Neuron (in vitro differentiated cells): ENCODE results near the gene LPO.

Experiments used
- H2AFZ ChIP-seq: one replicate; pipeline ENCODE4 v1.6.1; 2013; ENCODE audit warnings: low read depth, mild to moderate bottlenecking, inconsistent platforms, low read length, moderate library complexity
- H3K27me3 ChIP-seq: one replicate; pipeline ENCODE4 v1.6.1; 2013; ENCODE audit warnings: low read length; ENCODE audit not compliant: insufficient read depth
- H3K36me3 ChIP-seq: one replicate; pipeline ENCODE4 v1.6.1; 2013; ENCODE audit warnings: low read length; ENCODE audit not compliant: insufficient read depth
- H3K4me1 ChIP-seq: one replicate; pipeline ENCODE4 v1.6.1; 2013; ENCODE audit warnings: low read length; ENCODE audit not compliant: insufficient read depth
- H3K4me3 ChIP-seq: 2 replicates; pipeline ENCODE4 v1.5.1; 2013; ENCODE audit warnings: mild to moderate bottlenecking, low read length, moderate library complexity
- H3K9me3 ChIP-seq: one replicate; pipeline ENCODE4 v1.6.1; 2013; ENCODE audit warnings: low read length

LPO gene

GRCh38 chr17:58210922-58211321 is 27.5 kb upstream of the LPO start:
- Histone ChIP-seq H3K9me3 (no peaks in the 10 kb centered on the region), H3K4me1 (no peaks in the 10 kb centered on the region), H3K36me3 (peaks cover 66% of the 10 kb centered on the region), H2AFZ (no peak overlapping the region), H3K4me3 (no peak overlapping the region), H3K27me3 (no peaks in the 10 kb centered on the region)

DNA sequence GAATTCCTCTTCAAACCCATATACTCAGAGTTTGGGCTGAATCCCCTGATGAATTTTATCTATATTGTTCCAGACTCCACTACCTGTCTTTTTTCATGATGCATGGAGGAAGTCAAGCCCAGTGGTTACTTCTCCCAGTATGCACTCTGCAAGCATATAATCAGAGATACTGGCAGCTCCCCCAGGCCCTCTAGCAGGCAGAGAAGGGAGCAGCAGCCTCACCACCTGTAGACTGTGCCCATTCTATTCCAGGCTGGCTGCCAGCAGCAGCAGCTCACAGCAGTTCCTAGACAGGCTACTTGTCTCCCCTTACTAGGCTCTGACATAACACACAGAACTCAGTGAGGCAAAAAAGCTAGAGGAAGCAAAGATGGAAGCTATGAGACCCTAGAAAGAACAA is 22.7 kb upstream of the LPO start:
- Histone ChIP-seq H3K9me3 (no peaks in the 10 kb centered on the region), H3K27me3 (no peaks in the 10 kb centered on the region), H3K36me3 (peaks cover 42% of the 10 kb centered on the region)

GRCh38 chr17:58217766-58218165 is 20.6 kb upstream of the LPO start:
- Histone ChIP-seq H3K4me3 (no peak overlapping the region), H3K9me3 (no peaks in the 10 kb centered on the region), H3K4me1 (peaks cover 5% of the 10 kb centered on the region), H3K36me3 (peaks cover 29% of the 10 kb centered on the region), H3K27me3 (no peaks in the 10 kb centered on the region), H2AFZ (no peak overlapping the region)

More for the DNA sequence above, 22.7 kb upstream of the LPO start:
- Histone ChIP-seq H3K4me3 (no peak overlapping the region), H3K4me1 (peaks cover 5% of the 10 kb centered on the region), H2AFZ (no peak overlapping the region)

- Histone ChIP-seq H3K36me3 (peaks cover 19% of the 10 kb centered on the region), H3K27me3 (no peaks in the 10 kb centered on the region), H3K4me1 (peaks cover 5% of the 10 kb centered on the region), H3K4me3 (peak within 1 kb of the TSS; percentile 79), H2AFZ (peak within 1 kb of the TSS; percentile 84), H3K9me3 (no peaks in the 10 kb centered on the region)
Measured at GRCh38 chr17:58219007-58219788, 19.2 kb upstream of the LPO start, which contains the start of gene MKS1. TSS of gene MKS1 (minus strand) at chr17:58219255. CDS start at chr17:58219230, 25 bp downstream.

DNA sequence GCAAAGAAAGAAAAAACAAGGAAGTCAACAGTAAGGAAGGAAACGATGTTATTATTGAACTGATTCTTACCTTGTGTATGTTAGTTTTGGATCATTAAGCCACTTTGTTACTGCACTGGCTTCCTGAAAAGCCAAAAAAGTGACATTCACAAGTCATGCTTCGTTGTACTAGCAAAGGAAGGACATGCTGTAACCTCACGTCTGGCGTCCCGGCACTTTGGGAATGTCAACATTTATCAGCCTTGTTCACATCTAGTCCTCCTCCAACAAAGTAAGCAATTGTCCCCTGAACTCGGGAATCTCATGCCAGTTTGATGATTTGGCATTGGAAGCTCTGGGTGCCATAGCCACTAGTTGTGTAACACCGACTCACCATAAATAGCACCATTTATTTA is 18.6 kb upstream of the LPO start:
- Histone ChIP-seq H3K36me3 (peaks cover 16% of the 10 kb centered on the region), H3K9me3 (no peaks in the 10 kb centered on the region), H2AFZ (peak overlapping the region; percentile 84), H3K4me3 (peak overlapping the region; percentile 79), H3K27me3 (no peaks in the 10 kb centered on the region), H3K4me1 (peaks cover 5% of the 10 kb centered on the region)

DNA sequence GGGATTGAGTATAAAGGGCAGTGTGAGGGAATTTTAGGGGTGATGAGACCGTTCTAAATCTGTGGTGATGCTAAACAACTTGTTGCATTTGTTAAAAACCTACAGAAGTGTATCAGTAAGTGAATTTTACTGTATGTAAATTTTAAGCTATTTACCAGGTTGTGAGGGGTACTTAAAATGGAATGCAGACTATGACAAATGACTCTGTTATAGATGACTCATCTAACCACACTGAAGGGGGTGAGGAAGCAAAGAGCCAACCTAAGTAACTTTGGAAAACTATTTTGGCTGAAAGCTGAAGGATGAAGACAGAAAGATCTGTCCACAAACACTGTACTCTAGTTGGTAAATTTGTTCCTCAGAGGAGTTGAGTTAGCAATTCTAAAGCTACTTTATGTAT is 14.1 kb upstream of the LPO start:
- Histone ChIP-seq H3K4me3 (no peak overlapping the region), H3K36me3 (no peaks in the 10 kb centered on the region), H3K9me3 (no peaks in the 10 kb centered on the region), H2AFZ (no peak overlapping the region), H3K27me3 (peaks cover 8% of the 10 kb centered on the region), H3K4me1 (peaks cover 5% of the 10 kb centered on the region)

GRCh38 chr17:58227733-58228132 is 10.7 kb upstream of the LPO start:
- Histone ChIP-seq H3K36me3 (no peaks in the 10 kb centered on the region), H3K4me3 (no peak overlapping the region), H3K27me3 (peaks cover 18% of the 10 kb centered on the region), H2AFZ (no peak overlapping the region), H3K4me1 (no peaks in the 10 kb centered on the region), H3K9me3 (no peaks in the 10 kb centered on the region)

GRCh38 chr17:58228679-58229078 is 9.7 kb upstream of the LPO start:
- Histone ChIP-seq H3K4me3 (no peak overlapping the region), H2AFZ (no peak overlapping the region), H3K4me1 (no peaks in the 10 kb centered on the region), H3K27me3 (peaks cover 21% of the 10 kb centered on the region), H3K9me3 (no peaks in the 10 kb centered on the region), H3K36me3 (no peaks in the 10 kb centered on the region)

DNA sequence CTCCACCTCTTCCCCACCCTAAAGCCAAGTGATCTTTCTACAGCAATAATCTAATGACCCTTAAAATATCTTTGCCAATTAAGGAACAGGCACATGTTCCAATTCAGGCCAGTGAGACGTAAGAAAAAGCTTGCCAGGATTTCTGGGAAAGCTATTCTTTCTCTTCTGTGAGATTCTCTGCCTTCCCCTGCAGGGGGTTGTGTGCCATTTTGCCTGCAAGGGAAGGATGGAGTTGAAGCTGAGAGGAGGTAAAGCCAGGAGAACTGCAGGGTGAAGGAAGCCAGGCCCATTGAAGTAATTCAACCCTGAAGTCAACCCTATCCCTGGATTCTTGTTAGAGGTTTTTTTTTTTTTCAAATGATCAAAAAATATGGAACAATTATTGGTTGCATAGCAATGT is 9.0 kb upstream of the LPO start:
- Histone ChIP-seq H3K36me3 (no peaks in the 10 kb centered on the region), H3K27me3 (peaks cover 21% of the 10 kb centered on the region), H3K4me1 (no peaks in the 10 kb centered on the region), H3K9me3 (no peaks in the 10 kb centered on the region), H3K4me3 (no peak overlapping the region), H2AFZ (no peak overlapping the region)

GRCh38 chr17:58229881-58230280 is 8.5 kb upstream of the LPO start:
- peaks cover 21% of the 10 kb centered on the region for H3K27me3 ChIP-seq
- H3K36me3 ChIP-seq: no peaks in the 10 kb centered on the region
- no peaks in the 10 kb centered on the region for H3K4me1 ChIP-seq
- no peak overlapping the region for H3K4me3 ChIP-seq
- no peak overlapping the region for H2AFZ ChIP-seq
- H3K9me3 ChIP-seq: no peaks in the 10 kb centered on the region

DNA sequence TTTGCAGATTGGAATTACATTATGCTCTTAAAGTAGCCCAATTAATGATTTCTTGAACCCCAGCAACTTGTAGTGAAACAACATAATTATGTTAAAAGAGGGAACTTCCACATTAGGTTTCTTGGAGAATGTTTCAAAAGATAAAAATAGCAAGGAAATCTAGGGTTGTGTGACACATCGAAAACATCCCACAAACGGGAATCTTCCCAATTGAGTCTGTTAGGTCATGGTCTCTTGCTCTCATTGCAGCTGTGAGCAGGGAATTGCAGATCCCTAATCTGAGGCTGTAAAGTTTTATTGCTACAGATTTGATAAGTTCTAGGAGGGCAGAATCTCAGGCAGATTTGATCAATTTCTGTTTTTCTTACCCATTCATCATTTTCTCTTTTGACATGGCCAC is 6.7 kb upstream of the LPO start:
- Histone ChIP-seq H3K9me3 (no peaks in the 10 kb centered on the region), H3K36me3 (no peaks in the 10 kb centered on the region)

DNA sequence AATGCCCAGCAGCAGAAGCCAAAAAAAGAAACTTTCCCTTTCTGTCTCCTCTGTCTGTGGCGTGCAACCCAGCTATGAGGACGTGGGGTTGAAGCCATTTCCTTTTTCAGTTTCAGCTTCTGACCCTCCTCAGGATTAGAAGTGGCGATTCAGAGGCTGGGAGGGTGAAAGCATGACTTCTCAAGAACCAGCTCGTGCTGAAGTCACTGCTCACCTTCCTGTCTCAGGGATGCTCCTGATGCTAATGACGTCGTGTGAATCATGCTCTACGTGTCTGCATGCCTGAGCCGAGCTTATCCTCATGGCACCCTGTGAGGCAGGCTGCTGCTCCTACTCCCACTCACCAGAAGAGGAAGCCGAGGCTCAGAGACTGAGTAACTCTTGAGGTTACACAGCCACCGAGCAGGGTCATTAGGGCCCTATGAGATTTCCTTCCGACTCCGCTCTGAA is 5.7 kb upstream of the LPO start:
- no peaks in the 10 kb centered on the region for H3K36me3 ChIP-seq
- H3K27me3 ChIP-seq: peaks cover 25% of the 10 kb centered on the region
- no peaks in the 10 kb centered on the region for H3K9me3 ChIP-seq
- H2AFZ ChIP-seq: no peak overlapping the region
- no peaks in the 10 kb centered on the region for H3K4me1 ChIP-seq
- H3K4me3 ChIP-seq: no peak overlapping the region

More for the DNA sequence above, 6.7 kb upstream of the LPO start:
- Histone ChIP-seq H3K4me3 (no peak overlapping the region), H3K4me1 (no peaks in the 10 kb centered on the region), H2AFZ (no peak overlapping the region), H3K27me3 (peaks cover 26% of the 10 kb centered on the region)

GRCh38 chr17:58233543-58233942 is 4.8 kb upstream of the LPO start:
- Histone ChIP-seq H3K9me3 (no peaks in the 10 kb centered on the region), H2AFZ (no peak overlapping the region), H3K4me1 (no peaks in the 10 kb centered on the region), H3K4me3 (no peak overlapping the region), H3K36me3 (no peaks in the 10 kb centered on the region), H3K27me3 (peaks cover 26% of the 10 kb centered on the region)

DNA sequence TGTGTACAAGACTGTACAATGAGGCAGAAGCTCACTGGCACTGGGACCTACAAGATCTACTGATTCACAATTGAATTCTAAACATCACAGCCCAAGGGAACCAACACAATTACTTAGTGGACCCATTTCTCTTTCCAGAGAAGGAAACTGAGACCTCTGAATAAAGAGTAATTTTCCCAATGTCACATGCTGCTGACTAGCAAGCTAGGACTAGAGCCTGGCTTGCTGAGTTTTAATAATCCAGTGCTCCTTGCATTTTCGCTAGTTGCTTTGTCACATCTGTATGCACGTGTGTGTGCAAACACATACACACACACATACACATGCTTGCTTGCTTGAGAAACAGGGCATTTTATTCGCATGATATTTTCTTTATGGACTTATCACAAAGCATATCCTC is 3.9 kb upstream of the LPO start:
- no peak overlapping the region for H2AFZ ChIP-seq
- H3K36me3 ChIP-seq: no peaks in the 10 kb centered on the region
- no peaks in the 10 kb centered on the region for H3K9me3 ChIP-seq
- no peak overlapping the region for H3K4me3 ChIP-seq
- peaks cover 36% of the 10 kb centered on the region for H3K27me3 ChIP-seq
- H3K4me1 ChIP-seq: no peaks in the 10 kb centered on the region
